Liver (tissue), 9 donors: ENCODE measurements around the gene ABCA12. TPM values are rescaled to one million over a fixed set of nuclear protein-coding genes. Genes with fewer than 3 reads are reported as not detected.

Experiments
- DNase-seq: peaks from one replicate; pipeline ENCODE4 v3.0.0-alpha.2; 2017; ENCODE audit warnings: low spot score
- H3K27ac ChIP-seq, 2 donors: one replicate each; pipeline ENCODE4 v1.7.0; 2013; ENCODE audit warnings: inconsistent platforms in 2 of 2, low read length in 2 of 2, control low read depth in 1 of 2, low read depth in 1 of 2, mild to moderate bottlenecking in 1 of 2
- H3K27me3 ChIP-seq, 4 donors: one replicate each; pipeline versions ENCODE4 v1.6.1 to v1.7.0; 2013; ENCODE audit warnings: low read length in 3 of 4, inconsistent platforms in 1 of 4, mild to moderate bottlenecking in 1 of 4, moderate library complexity in 1 of 4; ENCODE audit not compliant: control insufficient read depth in 4 of 4, insufficient read depth in 4 of 4
- H3K36me3 ChIP-seq, 4 donors: one replicate each; pipeline versions ENCODE4 v1.6.1 to v1.7.0; 2013; ENCODE audit warnings: low read length in 3 of 4, mild to moderate bottlenecking in 3 of 4, low read depth in 1 of 4, moderate library complexity in 1 of 4; ENCODE audit not compliant: control insufficient read depth in 4 of 4, insufficient read depth in 3 of 4
- H3K4me1 ChIP-seq, 4 donors: one replicate each; pipeline versions ENCODE4 v1.6.1 to v1.7.0; 2013; ENCODE audit warnings: low read length in 3 of 4, mild to moderate bottlenecking in 3 of 4, moderate library complexity in 1 of 4; ENCODE audit not compliant: control insufficient read depth in 4 of 4, insufficient read depth in 4 of 4
- H3K4me3 ChIP-seq, 3 donors: one replicate each; pipeline versions ENCODE4 v1.6.1 to v1.7.0; 2013; ENCODE audit warnings: low read length in 3 of 3, control low read depth in 1 of 3, low read depth in 1 of 3, mild to moderate bottlenecking in 1 of 3
- H3K9ac ChIP-seq, 2 donors: one replicate each; pipeline ENCODE4 v1.7.0; 2013; ENCODE audit warnings: low read length in 2 of 2, mild to moderate bottlenecking in 2 of 2, moderate library complexity in 2 of 2, control low read depth in 1 of 2, low read depth in 1 of 2
- H3K9me3 ChIP-seq, 4 donors: one replicate each; pipeline versions ENCODE4 v1.6.1 to v1.7.0; 2013; ENCODE audit warnings: low read length in 3 of 4; ENCODE audit not compliant: control insufficient read depth in 4 of 4
- EGR1 ChIP-seq, 2 donors: IDR thresholded peaks; 2 replicates each; pipeline ENCODE4 v1.6.1; 2016 to 2018; ENCODE audit warnings: antibody characterized with exemption in 2 of 2, low read depth in 2 of 2
- FOXA1 ChIP-seq: IDR thresholded peaks from 2 replicates; pipeline ENCODE4 v1.6.1; 2016; ENCODE audit warnings: antibody characterized with exemption
- FOXA2 ChIP-seq: IDR thresholded peaks from 2 replicates; pipeline ENCODE4 v1.6.1; 2016; ENCODE audit warnings: antibody characterized with exemption
- GABPA ChIP-seq, 2 donors: IDR thresholded peaks in 1 of 2; conservative IDR thresholded peaks in 1 of 2; 2 replicates each; pipeline ENCODE4 v1.6.1; 2016; ENCODE audit warnings: antibody characterized with exemption in 2 of 2, mild to moderate bottlenecking in 1 of 2, moderate library complexity in 1 of 2
- HNF4A ChIP-seq, 2 donors: conservative IDR thresholded peaks; 2 replicates each; pipeline ENCODE4 v1.6.1; 2016; ENCODE audit warnings: antibody characterized with exemption in 2 of 2, mild to moderate bottlenecking in 2 of 2
- HNF4G ChIP-seq: IDR thresholded peaks from 2 replicates; pipeline ENCODE4 v1.6.1; 2016; ENCODE audit warnings: antibody characterized with exemption
- JUND ChIP-seq, 2 donors: IDR thresholded peaks; 2 replicates each; pipeline ENCODE4 v1.6.1; 2016; ENCODE audit warnings: antibody characterized with exemption in 2 of 2
- MAX ChIP-seq: IDR thresholded peaks from 2 replicates; pipeline ENCODE4 v1.6.1; 2016; ENCODE audit warnings: antibody characterized with exemption
- NR2F2 ChIP-seq: IDR thresholded peaks from 2 replicates; pipeline ENCODE4 v1.6.1; 2016; ENCODE audit warnings: antibody characterized with exemption
- RAD21 ChIP-seq, 2 donors: IDR thresholded peaks; 2 replicates each; pipeline ENCODE4 v1.6.1; 2016; ENCODE audit warnings: antibody characterized with exemption in 2 of 2, mild to moderate bottlenecking in 2 of 2
- REST ChIP-seq: IDR thresholded peaks from 2 replicates; pipeline ENCODE4 v1.6.1; 2016; ENCODE audit warnings: antibody characterized with exemption, mild to moderate bottlenecking
- RXRA ChIP-seq, 2 donors: IDR thresholded peaks; 2 replicates each; pipeline ENCODE4 v1.6.1; 2017 to 2018; ENCODE audit warnings: antibody characterized with exemption in 2 of 2, mild to moderate bottlenecking in 1 of 2
- SP1 ChIP-seq: IDR thresholded peaks from 2 replicates; pipeline ENCODE4 v1.6.1; 2018; ENCODE audit warnings: antibody characterized with exemption, mild to moderate bottlenecking
- TAF1 ChIP-seq: conservative IDR thresholded peaks from 2 replicates; pipeline ENCODE4 v1.6.1; 2016; ENCODE audit warnings: antibody characterized with exemption, mild to moderate bottlenecking
- YY1 ChIP-seq: IDR thresholded peaks from 2 replicates; pipeline ENCODE4 v1.6.1; 2016; ENCODE audit warnings: antibody characterized with exemption, mild to moderate bottlenecking
- WGBS: extraction: QIAGEN DNeasy Blood & Tissue Kit; methylation state at CpG from one replicate; pipeline ENCODE4 v1.1.7; 2013; 5-methylcytosine and 5-hydroxymethylcytosine counted together
- polyA plus RNA-seq, 2 donors: library from polyadenylated mRNA; stranded (reverse) in 1 of 2; unstranded in 1 of 2; fragments of 200-250 nt in 1 of 2; fragments of >200 nt in 1 of 2; fragmentation: Nextera tagmentation in 1 of 2; extraction: Ambion mirVana in 1 of 2; gene quantifications; one replicate each; pipeline versions ENCODE4 v1.2.1 to v1.2.3, GENCODE V29; 2013 to 2015
- total RNA-seq, 2 donors: library from RNA; depleted of rRNA; stranded (reverse); fragments of >200 nt; gene quantifications; one replicate each; pipeline ENCODE4 v1.2.3, GENCODE V29; 2014
- TF ChIP-seq, protein P1 (sequence below): fragments of 150-350 bp; IDR thresholded peaks from 2 replicates; pipeline ENCODE4 v1.5.1; 2017; ENCODE audit warnings: improper control_type of control experiment, low read depth, low read length; ENCODE audit not compliant: missing input control
- TF ChIP-seq, protein P2 (sequence below): IDR thresholded peaks from 2 replicates; pipeline ENCODE4 v1.6.1; 2016; ENCODE audit warnings: antibody characterized with exemption
- donor health status: healthy.
- donor health status: healthy.
- donor health status: healthy.
- donor health status: healthy.
- donor health status: healthy.

Gene ABCA12
- total and polyA plus RNA-seq, 4 donors: 0.03 TPM; not detected in 3

GRCh38 chr2:215049341-215049740 is 89.1 kb downstream of the ABCA12 start:
- WGBS: 58% methylated on average over 2 of the region's 2 CpGs

GRCh38 chr2:215038421-215038820 is 100.0 kb downstream of the ABCA12 start:
- Histone ChIP-seq H3K9ac (no peak overlapping the region), H3K4me1 (no peaks in the 10 kb centered on the region), H3K4me3 (no peak overlapping the region), H3K36me3 (no peaks in the 10 kb centered on the region), H3K27ac (no peak overlapping the region), H3K9me3 (peaks cover 0 to 2% (median 0%) of the 10 kb centered on the region in 4 donors), H3K27me3 (peaks cover 0 to 3% (median 0%) of the 10 kb centered on the region in 4 donors)
- 86% methylated on average over 3 of the region's 3 CpGs for WGBS
- no peak for DNase-seq
- no peak for TF ChIP-seq SP1
- no peak for TF ChIP-seq RAD21 (IDR thresholded peaks at IDR 0.05)
- TF ChIP-seq HNF4A (conservative IDR thresholded peaks at IDR 0.05): no peak
- TF ChIP-seq NR2F2: no peak
- no peak for TF ChIP-seq TAF1
- no peak for TF ChIP-seq FOXA2
- no peak for TF ChIP-seq HNF4G
- TF ChIP-seq, protein P1, sequence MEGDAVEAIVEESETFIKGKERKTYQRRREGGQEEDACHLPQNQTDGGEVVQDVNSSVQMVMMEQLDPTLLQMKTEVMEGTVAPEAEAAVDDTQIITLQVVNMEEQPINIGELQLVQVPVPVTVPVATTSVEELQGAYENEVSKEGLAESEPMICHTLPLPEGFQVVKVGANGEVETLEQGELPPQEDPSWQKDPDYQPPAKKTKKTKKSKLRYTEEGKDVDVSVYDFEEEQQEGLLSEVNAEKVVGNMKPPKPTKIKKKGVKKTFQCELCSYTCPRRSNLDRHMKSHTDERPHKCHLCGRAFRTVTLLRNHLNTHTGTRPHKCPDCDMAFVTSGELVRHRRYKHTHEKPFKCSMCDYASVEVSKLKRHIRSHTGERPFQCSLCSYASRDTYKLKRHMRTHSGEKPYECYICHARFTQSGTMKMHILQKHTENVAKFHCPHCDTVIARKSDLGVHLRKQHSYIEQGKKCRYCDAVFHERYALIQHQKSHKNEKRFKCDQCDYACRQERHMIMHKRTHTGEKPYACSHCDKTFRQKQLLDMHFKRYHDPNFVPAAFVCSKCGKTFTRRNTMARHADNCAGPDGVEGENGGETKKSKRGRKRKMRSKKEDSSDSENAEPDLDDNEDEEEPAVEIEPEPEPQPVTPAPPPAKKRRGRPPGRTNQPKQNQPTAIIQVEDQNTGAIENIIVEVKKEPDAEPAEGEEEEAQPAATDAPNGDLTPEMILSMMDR: no peak

More at GRCh38 chr2:215049341-215049740, 89.1 kb downstream of the ABCA12 start:
- H3K4me3 ChIP-seq: no peak overlapping the region
- H3K27me3 ChIP-seq: peaks cover 0 to 2% (median 0%) of the 10 kb centered on the region in 4 donors
- H3K9me3 ChIP-seq: peaks cover 0 to 9% (median 4%) of the 10 kb centered on the region in 4 donors
- no peak overlapping the region for H3K9ac ChIP-seq
- no peaks in the 10 kb centered on the region for H3K36me3 ChIP-seq
- no peak overlapping the region for H3K27ac ChIP-seq
- no peak for DNase-seq
- TF ChIP-seq EGR1 (IDR thresholded peaks at IDR 0.05; ENCODE audit: low read depth in 2 of 2) (no peak), SP1 (no peak), REST (no peak), HNF4G (no peak), FOXA2 (no peak), FOXA1 (no peak), YY1 (no peak), TAF1 (no peak), JUND (IDR thresholded peaks at IDR 0.05) (no peak), MAX (no peak), RXRA (IDR thresholded peaks at IDR 0.05) (no peak), HNF4A (conservative IDR thresholded peaks at IDR 0.05) (no peak), GABPA (IDR thresholded peaks at IDR 0.05 in 1 of 2, conservative IDR thresholded peaks at IDR 0.05 in 1 of 2) (no peak), NR2F2 (no peak)
- TF ChIP-seq, protein P2, sequence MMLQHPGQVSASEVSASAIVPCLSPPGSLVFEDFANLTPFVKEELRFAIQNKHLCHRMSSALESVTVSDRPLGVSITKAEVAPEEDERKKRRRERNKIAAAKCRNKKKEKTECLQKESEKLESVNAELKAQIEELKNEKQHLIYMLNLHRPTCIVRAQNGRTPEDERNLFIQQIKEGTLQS: no peak
- TF ChIP-seq, protein P1: no peak
- no peaks in the 10 kb centered on the region for H3K4me1 ChIP-seq
